Type B pancreatic cell (in vitro differentiated cells): ENCODE data around the gene SEMA4D. TPM values are rescaled to one million over a fixed set of nuclear protein-coding genes. Genes with fewer than 3 reads are reported as not detected.

Experiments
- DNase-seq: peaks from one replicate; pipeline ENCODE4 v3.0.0; 2021; ENCODE audit warnings: mixed read lengths; ENCODE audit not compliant: unreplicated experiment; ENCODE audit errors: extremely low spot score
- H3K27ac Mint-ChIP-seq: 2 replicates; pipeline ENCODE4 v1.8.0; 2021; ENCODE audit warnings: mild to moderate bottlenecking, mixed read lengths
- H3K27me3 Mint-ChIP-seq: 2 replicates; pipeline ENCODE4 v1.8.0; 2021; ENCODE audit warnings: mixed read lengths
- H3K36me3 Mint-ChIP-seq: 2 replicates; pipeline ENCODE4 v1.8.0; 2021; ENCODE audit warnings: mixed read lengths
- H3K4me1 Mint-ChIP-seq: one replicate; pipeline ENCODE4 v1.8.0; 2021; ENCODE audit warnings: mixed read lengths; ENCODE audit not compliant: unreplicated experiment
- H3K4me3 Mint-ChIP-seq: 2 replicates; pipeline ENCODE4 v1.8.0; 2021; ENCODE audit warnings: mild to moderate bottlenecking, mixed read lengths
- H3K9me3 Mint-ChIP-seq: 2 replicates; pipeline ENCODE4 v1.8.0; 2021; ENCODE audit warnings: mixed read lengths
- total RNA-seq: library from RNA; stranded (reverse); gene quantifications from 2 replicates; pipeline ENCODE4 v1.2.1, GENCODE V29; 2021; ENCODE audit warnings: low replicate concordance
- TF ChIP-seq, protein P1 (sequence below): fragments of 200-600 bp; sonication (generic); conservative IDR thresholded peaks from 2 replicates; pipeline ENCODE4 v1.5.0; 2021; ENCODE audit warnings: antibody characterized with exemption, mild to moderate bottlenecking

The SEMA4D gene
- total RNA-seq, 1 donor from 2014 or later: 32.3 TPM

DNA sequence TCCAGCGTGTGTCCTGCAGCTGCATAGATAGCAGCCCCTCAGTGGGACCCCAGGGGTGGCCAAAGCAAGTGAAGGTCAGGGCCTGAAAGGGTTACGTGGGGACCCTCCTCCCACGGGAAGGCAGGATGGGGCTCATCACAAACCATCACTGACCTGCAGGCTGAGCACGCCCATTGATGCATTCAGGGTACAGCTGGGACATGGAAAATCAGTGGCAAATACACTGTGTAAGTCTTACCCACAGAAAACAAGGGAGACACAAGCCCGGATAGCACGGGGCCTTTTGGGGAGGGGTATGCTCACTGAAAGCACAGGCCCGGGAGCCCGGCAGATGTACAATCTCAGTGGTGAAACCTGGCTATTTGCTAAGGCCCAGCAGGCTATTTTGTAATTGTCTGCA is 49.1 kb downstream of the SEMA4D start:
- no peak for DNase-seq
- Mint-ChIP-seq H3K9me3 (no peaks in the 10 kb centered on the region), H3K27ac (peak overlapping the region; percentile 30), H3K4me3 (no peak overlapping the region), H3K4me1 (peaks cover 21% of the 10 kb centered on the region), H3K36me3 (peaks cover 3% of the 10 kb centered on the region), H3K27me3 (no peaks in the 10 kb centered on the region)
- TF ChIP-seq, protein P1, sequence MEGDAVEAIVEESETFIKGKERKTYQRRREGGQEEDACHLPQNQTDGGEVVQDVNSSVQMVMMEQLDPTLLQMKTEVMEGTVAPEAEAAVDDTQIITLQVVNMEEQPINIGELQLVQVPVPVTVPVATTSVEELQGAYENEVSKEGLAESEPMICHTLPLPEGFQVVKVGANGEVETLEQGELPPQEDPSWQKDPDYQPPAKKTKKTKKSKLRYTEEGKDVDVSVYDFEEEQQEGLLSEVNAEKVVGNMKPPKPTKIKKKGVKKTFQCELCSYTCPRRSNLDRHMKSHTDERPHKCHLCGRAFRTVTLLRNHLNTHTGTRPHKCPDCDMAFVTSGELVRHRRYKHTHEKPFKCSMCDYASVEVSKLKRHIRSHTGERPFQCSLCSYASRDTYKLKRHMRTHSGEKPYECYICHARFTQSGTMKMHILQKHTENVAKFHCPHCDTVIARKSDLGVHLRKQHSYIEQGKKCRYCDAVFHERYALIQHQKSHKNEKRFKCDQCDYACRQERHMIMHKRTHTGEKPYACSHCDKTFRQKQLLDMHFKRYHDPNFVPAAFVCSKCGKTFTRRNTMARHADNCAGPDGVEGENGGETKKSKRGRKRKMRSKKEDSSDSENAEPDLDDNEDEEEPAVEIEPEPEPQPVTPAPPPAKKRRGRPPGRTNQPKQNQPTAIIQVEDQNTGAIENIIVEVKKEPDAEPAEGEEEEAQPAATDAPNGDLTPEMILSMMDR: no peak

DNA sequence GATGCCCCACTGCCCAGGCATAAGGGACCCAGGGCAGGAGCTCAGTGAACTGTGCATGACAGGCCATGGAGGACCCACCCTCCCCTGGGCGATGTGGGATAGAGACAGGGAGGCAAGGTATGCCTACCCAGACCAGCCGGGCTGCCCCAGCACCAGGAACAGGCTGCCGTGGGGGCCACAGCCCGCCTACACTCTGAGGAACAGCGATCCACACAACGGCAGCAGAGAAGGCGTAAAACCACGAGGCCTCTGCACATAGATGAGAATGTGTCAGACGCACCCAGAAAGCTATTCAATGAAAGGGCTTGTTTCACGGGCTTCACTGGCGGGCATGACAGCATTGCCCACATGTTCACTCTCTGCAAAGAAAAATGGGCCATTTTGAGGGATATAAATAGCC is 49.5 kb downstream of the SEMA4D start:
- Mint-ChIP-seq H3K4me1 (peaks cover 21% of the 10 kb centered on the region), H3K27ac (no peak overlapping the region), H3K9me3 (no peaks in the 10 kb centered on the region), H3K27me3 (no peaks in the 10 kb centered on the region), H3K36me3 (peaks cover 3% of the 10 kb centered on the region), H3K4me3 (no peak overlapping the region)
- TF ChIP-seq, protein P1: no peak
- no peak for DNase-seq

DNA sequence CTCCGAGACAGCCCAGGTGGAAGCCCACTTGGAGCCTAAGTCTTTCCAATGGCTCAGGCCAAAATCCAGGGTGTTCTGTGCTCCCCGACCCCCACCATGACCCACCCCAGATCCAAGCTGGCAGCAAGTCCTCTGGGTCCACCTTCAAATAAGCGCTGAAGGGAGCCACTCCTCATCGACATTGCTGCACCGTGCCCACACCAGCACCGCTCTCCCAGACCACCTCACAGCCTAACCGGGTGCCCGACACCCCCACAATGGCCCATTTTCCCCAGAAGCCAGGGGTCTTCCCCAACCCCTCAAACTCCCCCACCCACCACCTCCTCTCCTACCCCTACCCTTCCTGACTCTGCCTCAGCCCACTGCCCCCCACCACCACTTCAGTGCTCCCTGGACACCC is 50.5 kb downstream of the SEMA4D start:
- no peaks in the 10 kb centered on the region for H3K36me3 Mint-ChIP-seq
- no peaks in the 10 kb centered on the region for H3K27me3 Mint-ChIP-seq
- peaks cover 23% of the 10 kb centered on the region for H3K4me1 Mint-ChIP-seq
- DNase-seq: no peak
- no peaks in the 10 kb centered on the region for H3K9me3 Mint-ChIP-seq
- H3K4me3 Mint-ChIP-seq: no peak overlapping the region
- TF ChIP-seq, protein P1: no peak
- peak overlapping the region; percentile 23 for H3K27ac Mint-ChIP-seq

DNA sequence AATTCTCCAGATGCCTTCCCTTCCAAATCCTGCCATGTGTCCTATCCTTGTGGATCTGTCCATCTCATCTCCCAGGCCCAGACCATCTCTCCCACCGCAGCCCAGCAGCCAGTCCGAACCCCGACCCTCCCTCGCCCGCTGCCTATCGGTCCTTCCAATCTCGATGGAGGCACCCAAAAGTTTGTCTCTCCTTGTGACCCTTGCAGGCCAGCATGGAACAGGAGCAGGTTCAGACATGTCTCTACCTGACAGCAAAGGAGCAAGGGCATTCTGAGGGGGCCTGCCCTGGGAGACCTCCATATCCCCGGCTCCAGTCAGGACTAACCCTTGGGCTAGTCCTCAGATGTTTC is 51.0 kb downstream of the SEMA4D start:
- H3K9me3 Mint-ChIP-seq: no peaks in the 10 kb centered on the region
- no peak for DNase-seq
- peak overlapping the region; percentile 23 for H3K27ac Mint-ChIP-seq
- H3K4me1 Mint-ChIP-seq: peaks cover 28% of the 10 kb centered on the region
- H3K27me3 Mint-ChIP-seq: no peaks in the 10 kb centered on the region
- H3K36me3 Mint-ChIP-seq: no peaks in the 10 kb centered on the region
- no peak overlapping the region for H3K4me3 Mint-ChIP-seq
- TF ChIP-seq, protein P1: no peak

DNA sequence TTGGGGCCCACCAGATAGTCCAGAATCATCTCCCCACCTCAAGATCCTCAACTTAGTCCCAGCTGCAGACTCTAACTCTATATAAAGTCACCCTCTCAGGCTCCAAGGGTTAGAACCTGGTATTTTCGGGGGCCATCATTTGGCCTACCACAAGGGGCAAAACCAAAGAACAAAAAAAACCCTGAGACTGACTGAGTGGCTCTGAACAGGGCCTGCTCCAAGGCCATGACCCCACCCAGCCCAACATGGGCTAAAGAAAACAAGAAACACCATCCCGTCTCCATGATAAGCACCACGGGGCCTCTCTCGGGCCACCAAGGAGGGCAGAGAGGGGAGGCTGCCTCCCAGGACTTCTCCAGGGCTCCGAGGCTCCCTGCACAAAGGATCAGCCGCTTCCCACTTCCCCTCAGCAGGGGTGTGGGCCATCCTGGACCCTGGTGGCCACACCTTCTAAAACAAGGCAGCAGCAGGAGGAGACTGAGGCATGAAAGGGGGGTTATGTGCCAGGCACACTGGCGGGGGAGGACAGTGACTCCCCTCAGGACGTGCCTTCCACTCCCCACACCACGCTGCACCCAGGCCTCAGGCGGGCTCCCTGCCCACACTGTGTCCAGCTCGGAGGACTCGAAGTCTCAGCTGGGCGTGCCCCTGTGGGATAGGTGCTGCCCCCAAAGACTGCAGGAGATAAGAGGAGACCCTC is 51.5 kb downstream of the SEMA4D start:
- TF ChIP-seq, protein P1: no peak
- H3K27me3 Mint-ChIP-seq: no peaks in the 10 kb centered on the region
- H3K4me3 Mint-ChIP-seq: no peak overlapping the region
- no peaks in the 10 kb centered on the region for H3K9me3 Mint-ChIP-seq
- peak overlapping the region; percentile 23 for H3K27ac Mint-ChIP-seq
- DNase-seq: no peak
- H3K4me1 Mint-ChIP-seq: peaks cover 31% of the 10 kb centered on the region
- no peaks in the 10 kb centered on the region for H3K36me3 Mint-ChIP-seq

DNA sequence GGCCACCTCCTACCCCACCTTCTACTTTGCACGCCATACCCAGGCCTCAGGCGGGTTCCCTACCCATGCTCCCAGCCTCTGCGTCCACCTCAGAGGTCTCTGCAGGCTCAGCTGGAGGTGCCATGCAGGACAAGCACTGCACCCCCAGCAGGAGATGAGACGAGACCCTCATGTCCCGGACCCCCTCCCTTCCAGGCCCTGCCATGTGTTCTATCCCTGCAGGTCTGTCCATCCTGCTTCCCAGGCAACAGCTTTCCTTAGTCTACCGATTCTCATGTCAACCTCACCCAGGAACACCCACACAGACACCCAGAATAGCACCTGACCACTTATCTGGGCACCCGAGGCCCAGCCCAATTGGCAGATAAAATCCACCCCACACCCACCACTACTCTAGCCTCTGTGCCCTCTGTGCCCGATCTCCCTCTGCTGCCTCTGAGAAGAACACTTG is 52.1 kb downstream of the SEMA4D start:
- Mint-ChIP-seq H3K27me3 (no peaks in the 10 kb centered on the region), H3K4me1 (peaks cover 36% of the 10 kb centered on the region), H3K4me3 (no peak overlapping the region), H3K9me3 (no peaks in the 10 kb centered on the region), H3K27ac (no peak overlapping the region), H3K36me3 (no peaks in the 10 kb centered on the region)
- TF ChIP-seq, protein P1: no peak
- no peak for DNase-seq
